Nephron (organoid): ENCODE results near the gene CDK12.

ENCODE experiments used
- H3K27ac Mint-ChIP-seq, 3 experiments: 2 replicates each; pipeline ENCODE4 v1.8.0; 2020; ENCODE audit warnings: mixed read lengths in 3 of 3, mild to moderate bottlenecking in 2 of 3, moderate library complexity in 1 of 3
- H3K27me3 Mint-ChIP-seq: 2 replicates; pipeline ENCODE4 v1.8.0; 2021; ENCODE audit warnings: low read depth, mild to moderate bottlenecking, moderate library complexity, mixed read lengths
- H3K36me3 Mint-ChIP-seq: 2 replicates; pipeline ENCODE4 v1.8.0; 2020; ENCODE audit warnings: low read depth, mixed read lengths
- H3K4me1 Mint-ChIP-seq: 2 replicates; pipeline ENCODE4 v1.8.0; 2020; ENCODE audit warnings: mixed read lengths
- H3K4me3 Mint-ChIP-seq, 3 experiments: 2 replicates each; pipeline ENCODE4 v1.8.0; 2020; ENCODE audit warnings: mild to moderate bottlenecking in 3 of 3, mixed read lengths in 3 of 3, moderate library complexity in 2 of 3
- H3K9me3 Mint-ChIP-seq: 2 replicates; pipeline ENCODE4 v1.8.0; 2020; ENCODE audit warnings: mixed read lengths
- TF ChIP-seq, protein P1 (sequence below), 3 experiments: fragments of 200-600 bp; sonication (generic); IDR thresholded peaks; one replicate each; pipeline ENCODE4 v1.5.0; 2021; ENCODE audit warnings: antibody characterized with exemption in 3 of 3; ENCODE audit not compliant: unreplicated experiment in 3 of 3

CDK12 gene

GRCh38 chr17:39568702-39569101 lies 107.4 kb downstream of the CDK12 start:
- H3K4me3 Mint-ChIP-seq: no peak overlapping the region

GRCh38 chr17:39569126-39569525 lies 107.8 kb downstream of the CDK12 start:
- no peaks in the 10 kb centered on the region for H3K9me3 Mint-ChIP-seq
- peaks cover 50% of the 10 kb centered on the region for H3K36me3 Mint-ChIP-seq
- no peak overlapping the region for H3K27ac Mint-ChIP-seq
- peaks cover 28% of the 10 kb centered on the region for H3K4me1 Mint-ChIP-seq
- TF ChIP-seq, protein P1, sequence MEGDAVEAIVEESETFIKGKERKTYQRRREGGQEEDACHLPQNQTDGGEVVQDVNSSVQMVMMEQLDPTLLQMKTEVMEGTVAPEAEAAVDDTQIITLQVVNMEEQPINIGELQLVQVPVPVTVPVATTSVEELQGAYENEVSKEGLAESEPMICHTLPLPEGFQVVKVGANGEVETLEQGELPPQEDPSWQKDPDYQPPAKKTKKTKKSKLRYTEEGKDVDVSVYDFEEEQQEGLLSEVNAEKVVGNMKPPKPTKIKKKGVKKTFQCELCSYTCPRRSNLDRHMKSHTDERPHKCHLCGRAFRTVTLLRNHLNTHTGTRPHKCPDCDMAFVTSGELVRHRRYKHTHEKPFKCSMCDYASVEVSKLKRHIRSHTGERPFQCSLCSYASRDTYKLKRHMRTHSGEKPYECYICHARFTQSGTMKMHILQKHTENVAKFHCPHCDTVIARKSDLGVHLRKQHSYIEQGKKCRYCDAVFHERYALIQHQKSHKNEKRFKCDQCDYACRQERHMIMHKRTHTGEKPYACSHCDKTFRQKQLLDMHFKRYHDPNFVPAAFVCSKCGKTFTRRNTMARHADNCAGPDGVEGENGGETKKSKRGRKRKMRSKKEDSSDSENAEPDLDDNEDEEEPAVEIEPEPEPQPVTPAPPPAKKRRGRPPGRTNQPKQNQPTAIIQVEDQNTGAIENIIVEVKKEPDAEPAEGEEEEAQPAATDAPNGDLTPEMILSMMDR (IDR thresholded peaks at IDR 0.05; ENCODE audit: unreplicated experiment in 3 of 3): no peak
- peaks cover 3% of the 10 kb centered on the region for H3K27me3 Mint-ChIP-seq
- peak overlapping the region in 1 of 3 experiments; percentile 20 for H3K4me3 Mint-ChIP-seq

More at GRCh38 chr17:39568702-39569101, 107.4 kb downstream of the CDK12 start:
- no peaks in the 10 kb centered on the region for H3K9me3 Mint-ChIP-seq
- H3K27me3 Mint-ChIP-seq: no peaks in the 10 kb centered on the region
- H3K36me3 Mint-ChIP-seq: peaks cover 50% of the 10 kb centered on the region
- TF ChIP-seq, protein P1 (IDR thresholded peaks at IDR 0.05; ENCODE audit: unreplicated experiment in 3 of 3): no peak
- no peak overlapping the region for H3K27ac Mint-ChIP-seq
- peaks cover 32% of the 10 kb centered on the region for H3K4me1 Mint-ChIP-seq

DNA sequence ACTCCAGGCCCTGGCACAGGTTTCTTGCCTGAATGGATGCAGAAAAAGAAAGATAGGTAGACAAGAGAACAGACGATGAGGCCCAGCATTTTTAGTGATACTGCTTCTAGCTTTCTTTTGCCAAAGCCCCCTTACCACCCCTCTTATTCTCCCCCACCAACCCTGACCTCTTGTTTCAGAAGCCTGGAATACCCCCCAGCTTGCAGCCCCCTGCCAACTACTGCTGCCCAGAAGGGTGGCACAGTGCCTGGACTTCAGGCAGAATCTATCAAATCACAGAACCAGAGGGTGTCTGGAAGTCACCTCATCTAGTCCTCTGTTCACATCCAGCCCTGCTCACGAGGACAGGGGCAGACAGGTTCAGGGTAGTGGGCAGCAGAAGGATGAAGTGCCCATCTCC lies 110.8 kb downstream of the CDK12 start:
- peaks cover 8% of the 10 kb centered on the region for H3K4me1 Mint-ChIP-seq
- H3K36me3 Mint-ChIP-seq: peaks cover 34% of the 10 kb centered on the region
- H3K9me3 Mint-ChIP-seq: no peaks in the 10 kb centered on the region
- no peak overlapping the region for H3K27ac Mint-ChIP-seq
- TF ChIP-seq, protein P1 (IDR thresholded peaks at IDR 0.05; ENCODE audit: unreplicated experiment in 3 of 3): no peak
- peaks cover 10% of the 10 kb centered on the region for H3K27me3 Mint-ChIP-seq
- H3K4me3 Mint-ChIP-seq: peak overlapping the region; percentile 58 to 72 (median 65)

GRCh38 chr17:39573447-39574298 lies 112.4 kb downstream of the CDK12 start:
- Mint-ChIP-seq H3K9me3 (no peaks in the 10 kb centered on the region), H3K36me3 (peaks cover 26% of the 10 kb centered on the region), H3K27me3 (peaks cover 20% of the 10 kb centered on the region), H3K4me3 (peak overlapping the region; percentile 87 to 94 (median 88)), H3K4me1 (peaks cover 5% of the 10 kb centered on the region), H3K27ac (peak overlapping the region; percentile 74 to 91 (median 80))
- TF ChIP-seq, protein P1 (IDR thresholded peaks at IDR 0.05; ENCODE audit: unreplicated experiment in 3 of 3): no peak

GRCh38 chr17:39576187-39576586 lies 114.9 kb downstream of the CDK12 start:
- TF ChIP-seq, protein P1 (IDR thresholded peaks at IDR 0.05; ENCODE audit: unreplicated experiment in 3 of 3): peak; percentile 41 to 45 (median 44)
- H3K27me3 Mint-ChIP-seq: peaks cover 28% of the 10 kb centered on the region
- H3K4me1 Mint-ChIP-seq: peaks cover 9% of the 10 kb centered on the region
- peak overlapping the region in 1 of 3 experiments; percentile 66 for H3K4me3 Mint-ChIP-seq
- no peaks in the 10 kb centered on the region for H3K9me3 Mint-ChIP-seq
- no peak overlapping the region for H3K27ac Mint-ChIP-seq
- peaks cover 12% of the 10 kb centered on the region for H3K36me3 Mint-ChIP-seq
